GM12865 (cell line): ENCODE data around the gene ZC3H14.

Experiments used
- DNase-seq: peaks from one replicate; pipeline ENCODE4 v3.0.0; 2010; ENCODE audit warnings: low read depth
- H3K4me3 ChIP-seq: 2 replicates; pipeline ENCODE4 v1.5.1; 2011; ENCODE audit warnings: mild to moderate bottlenecking, low read depth, low read length, control low read depth
- CTCF ChIP-seq: IDR thresholded peaks from 2 replicates; pipeline ENCODE4 v1.5.1; 2011; ENCODE audit warnings: low read length, control low read depth, low read depth, inconsistent platforms; ENCODE audit not compliant: insufficient read depth; ENCODE audit errors: missing control alignments

ZC3H14 gene

GRCh38 chr14:88542857-88543795, 19.7 kb upstream of the ZC3H14 start:
- no peak overlapping the region for H3K4me3 ChIP-seq
- no peak for DNase-seq
- no peak for TF ChIP-seq CTCF

- no peak for DNase-seq
- no peak for TF ChIP-seq CTCF
- H3K4me3 ChIP-seq = no peak overlapping the region
Measured at GRCh38 chr14:88545256-88545655, 17.6 kb upstream of the ZC3H14 start.

- H3K4me3 ChIP-seq = no peak overlapping the region
- no peak for TF ChIP-seq CTCF
- no peak for DNase-seq
Measured at GRCh38 chr14:88546621-88547385, 16.0 kb upstream of the ZC3H14 start.

GRCh38 chr14:88547386-88547780, 15.5 kb upstream of the ZC3H14 start:
- no peak for TF ChIP-seq CTCF
- H3K4me3 ChIP-seq = no peak overlapping the region
- no peak for DNase-seq

GRCh38 chr14:88550078-88550477, 12.8 kb upstream of the ZC3H14 start:
- no peak overlapping the region for H3K4me3 ChIP-seq
- DNase-seq = no peak
- no peak for TF ChIP-seq CTCF

- no peak overlapping the region for H3K4me3 ChIP-seq
- DNase-seq = no peak
- TF ChIP-seq CTCF = no peak
Measured at GRCh38 chr14:88551094-88551870, 11.6 kb upstream of the ZC3H14 start.
